ENCODE results near the gene TMEM132D.

DNA sequence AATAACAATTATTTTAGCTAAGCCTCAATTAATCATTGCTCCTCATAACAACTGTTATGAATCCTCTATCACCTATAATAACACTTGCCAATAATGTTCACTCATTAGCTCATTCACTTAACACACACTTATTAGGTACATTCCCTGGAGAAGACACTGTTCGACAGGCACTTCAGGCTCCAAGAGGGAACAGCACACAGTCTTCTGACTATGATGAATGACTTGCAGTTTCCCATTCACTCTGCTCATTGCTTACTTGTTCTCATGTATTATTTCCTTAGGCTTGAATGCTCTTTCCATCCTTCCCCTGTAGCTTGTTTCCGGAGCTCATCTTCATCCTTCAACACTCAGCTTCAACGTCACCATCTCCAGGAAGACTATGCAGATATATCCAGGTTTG, 437.3 kb downstream of the TMEM132D start:
- TF ChIP-seq, protein P1, sequence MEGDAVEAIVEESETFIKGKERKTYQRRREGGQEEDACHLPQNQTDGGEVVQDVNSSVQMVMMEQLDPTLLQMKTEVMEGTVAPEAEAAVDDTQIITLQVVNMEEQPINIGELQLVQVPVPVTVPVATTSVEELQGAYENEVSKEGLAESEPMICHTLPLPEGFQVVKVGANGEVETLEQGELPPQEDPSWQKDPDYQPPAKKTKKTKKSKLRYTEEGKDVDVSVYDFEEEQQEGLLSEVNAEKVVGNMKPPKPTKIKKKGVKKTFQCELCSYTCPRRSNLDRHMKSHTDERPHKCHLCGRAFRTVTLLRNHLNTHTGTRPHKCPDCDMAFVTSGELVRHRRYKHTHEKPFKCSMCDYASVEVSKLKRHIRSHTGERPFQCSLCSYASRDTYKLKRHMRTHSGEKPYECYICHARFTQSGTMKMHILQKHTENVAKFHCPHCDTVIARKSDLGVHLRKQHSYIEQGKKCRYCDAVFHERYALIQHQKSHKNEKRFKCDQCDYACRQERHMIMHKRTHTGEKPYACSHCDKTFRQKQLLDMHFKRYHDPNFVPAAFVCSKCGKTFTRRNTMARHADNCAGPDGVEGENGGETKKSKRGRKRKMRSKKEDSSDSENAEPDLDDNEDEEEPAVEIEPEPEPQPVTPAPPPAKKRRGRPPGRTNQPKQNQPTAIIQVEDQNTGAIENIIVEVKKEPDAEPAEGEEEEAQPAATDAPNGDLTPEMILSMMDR (IDR thresholded peaks at IDR 0.05; ENCODE audit: low read length): no peak
- no peak for TF ChIP-seq EZH2 (IDR thresholded peaks at IDR 0.05; ENCODE audit: borderline replicate concordance, low read length)
